IMR-90 (cell line): ENCODE data around the gene GYS1. TPM values are rescaled to one million over a fixed set of nuclear protein-coding genes. Genes with fewer than 3 reads are reported as not detected.

Source experiments
- ATAC-seq: fragments of 200-7000 bp; cut with Tn5 transposase; 2 replicates; pipeline ENCODE4 v1.9.1; 2020; ENCODE audit warnings: low read depth, mild to moderate bottlenecking, moderate library complexity
- BruUV-seq: library from RNA; stranded (reverse); fragments of 400-500 nt; replicated peaks from 2 replicates; lab custom pipeline; 2021; lab: Mats Ljungman, UMichigan
- CTCF ChIA-PET: fragments of 300-600 bp; formaldehyde crosslinking; extraction: SDS; loops from one replicate; lab custom pipeline; 2021; ENCODE audit warnings: antibody characterized with exemption; lab: Yijun Ruan, JAX
- POLR2A ChIA-PET: fragments of 300-600 bp; sonication (Branson Sonifier 250); formaldehyde crosslinking; loops from one replicate; lab custom pipeline; 2022; ENCODE audit warnings: antibody characterized with exemption; ENCODE audit not compliant: unreplicated experiment; lab: Charles Lee
- DNase-seq: peaks from one replicate; pipeline ENCODE4 v3.0.0; 2013
- H2AFZ ChIP-seq: replicated peaks from 2 replicates; pipeline ENCODE3; 2013; ENCODE audit warnings: low read length, mild to moderate bottlenecking; ENCODE audit not compliant: poor library complexity
- H2AK5ac ChIP-seq: 2 replicates; pipeline ENCODE4 v1.6.1; 2013; ENCODE audit warnings: low read depth, low read length, inconsistent platforms
- H2AK9ac ChIP-seq: replicated peaks from 2 replicates; pipeline ENCODE3; 2013; ENCODE audit warnings: mild to moderate bottlenecking, low read depth, low read length, moderate library complexity; ENCODE audit not compliant: poor library complexity
- H2BK120ac ChIP-seq: 2 replicates; pipeline ENCODE4 v1.6.1; 2013; ENCODE audit warnings: low read depth, low read length, inconsistent platforms
- H2BK15ac ChIP-seq: 3 replicates; pipeline ENCODE4 v1.6.1; 2013; ENCODE audit warnings: low read depth, low read length, inconsistent platforms
- H2BK20ac ChIP-seq: 2 replicates; pipeline ENCODE4 v1.6.1; 2013; ENCODE audit warnings: low read depth, mild to moderate bottlenecking, inconsistent platforms, low read length, moderate library complexity
- H2BK5ac ChIP-seq: 2 replicates; pipeline ENCODE4 v1.6.1; 2013; ENCODE audit warnings: mild to moderate bottlenecking, low read depth, low read length, inconsistent platforms; ENCODE audit not compliant: poor library complexity, severe bottlenecking
- H3K14ac ChIP-seq: replicated peaks from 2 replicates; pipeline ENCODE4 v1.6.1; 2013; ENCODE audit warnings: low read depth, low read length, inconsistent platforms
- H3K18ac ChIP-seq: 2 replicates; pipeline ENCODE4 v1.6.1; 2013; ENCODE audit warnings: low read depth, low read length, control low read depth
- H3K23ac ChIP-seq: 2 replicates; pipeline ENCODE4 v1.6.1; 2013; ENCODE audit warnings: low read depth, low read length, inconsistent platforms
- H3K27ac ChIP-seq: 2 replicates; pipeline ENCODE4 v1.5.1; 2013; ENCODE audit warnings: mild to moderate bottlenecking, control low read depth, low read length; ENCODE audit not compliant: insufficient read depth
- H3K27me3 ChIP-seq: 2 replicates; pipeline ENCODE4 v1.6.1; 2013; ENCODE audit warnings: low read length; ENCODE audit not compliant: control insufficient read depth, insufficient read depth
- H3K36me3 ChIP-seq: 2 replicates; pipeline ENCODE4 v1.6.1; 2013; ENCODE audit warnings: low read length, mixed read lengths; ENCODE audit not compliant: control insufficient read depth, insufficient read depth
- H3K4ac ChIP-seq: 2 replicates; pipeline ENCODE4 v1.6.1; 2013; ENCODE audit warnings: low read depth, low read length, inconsistent platforms
- H3K4me1 ChIP-seq: 2 replicates; pipeline ENCODE4 v1.6.1; 2013; ENCODE audit warnings: low read length, mixed read lengths; ENCODE audit not compliant: control insufficient read depth, insufficient read depth
- H3K4me2 ChIP-seq: 2 replicates; pipeline ENCODE4 v1.6.1; 2013; ENCODE audit warnings: low read depth, mild to moderate bottlenecking, control low read depth, low read length, moderate library complexity
- H3K4me3 ChIP-seq: 2 replicates; pipeline ENCODE4 v1.5.1; 2013; ENCODE audit warnings: low read depth, mild to moderate bottlenecking, control low read depth, low read length, moderate library complexity; ENCODE audit not compliant: insufficient read depth
- H3K56ac ChIP-seq: 2 replicates; pipeline ENCODE4 v1.6.1; 2013; ENCODE audit warnings: low read length, inconsistent platforms; ENCODE audit not compliant: insufficient read depth; ENCODE audit errors: extremely low read depth
- H3K79me1 ChIP-seq, 2 experiments: 2 replicates each; pipeline ENCODE4 v1.6.1; 2013; ENCODE audit warnings: low read length in 2 of 2, inconsistent platforms in 1 of 2, low read depth in 1 of 2
- H3K9ac ChIP-seq: 2 replicates; pipeline ENCODE4 v1.6.1; 2013; ENCODE audit warnings: low read depth, low read length, control low read depth
- H3K9me1 ChIP-seq: 2 replicates; pipeline ENCODE4 v1.6.1; 2013; ENCODE audit warnings: low read length, inconsistent platforms; ENCODE audit not compliant: insufficient read depth
- H3K9me3 ChIP-seq: 2 replicates; pipeline ENCODE4 v1.6.1; 2013; ENCODE audit warnings: low read length; ENCODE audit not compliant: control insufficient read depth, insufficient read depth
- H4K20me1 ChIP-seq: 2 replicates; pipeline ENCODE4 v1.6.1; 2013; ENCODE audit warnings: low read length, inconsistent platforms; ENCODE audit not compliant: insufficient read depth
- H4K5ac ChIP-seq: 2 replicates; pipeline ENCODE4 v1.6.1; 2013; ENCODE audit warnings: mild to moderate bottlenecking, low read depth, low read length, control low read depth
- H4K8ac ChIP-seq, 2 experiments: 2 replicates each; pipeline ENCODE4 v1.6.1; 2013; ENCODE audit warnings: low read depth in 2 of 2, low read length in 2 of 2, control low read depth in 1 of 2, inconsistent platforms in 1 of 2
- H4K91ac ChIP-seq: 2 replicates; pipeline ENCODE4 v1.6.1; 2013; ENCODE audit warnings: low read depth, low read length, inconsistent platforms; ENCODE audit not compliant: insufficient read depth
- ELK1 ChIP-seq: fragments of 150-350 bp; IDR thresholded peaks from 2 replicates; pipeline ENCODE4 v1.6.1; 2016; ENCODE audit warnings: low read depth, mild to moderate bottlenecking, low read length, moderate library complexity, borderline replicate concordance
- MAZ ChIP-seq: IDR thresholded peaks from 2 replicates; pipeline ENCODE4 v1.6.1; 2012; ENCODE audit warnings: low read depth, mild to moderate bottlenecking, low read length, improper control_type of control experiment, moderate library complexity, borderline replicate concordance
- POLR2A ChIP-seq: IDR thresholded peaks from 2 replicates; pipeline ENCODE4 v1.6.1; 2012; ENCODE audit warnings: mild to moderate bottlenecking, low read depth, low read length
- SMC3 ChIP-seq: fragments of 150-350 bp; IDR thresholded peaks from 2 replicates; pipeline ENCODE4 v1.6.1; 2016; ENCODE audit warnings: low read depth, mild to moderate bottlenecking, antibody characterized with exemption, low read length, moderate library complexity
- WGBS, 2 experiments: methylation state at CpG; one replicate each; pipeline versions ENCODE4 v1.1.5 to v1.1.7; 2013; ENCODE audit warnings: missing lambda C conversion rate in 2 of 2; ENCODE audit not compliant: insufficient read length in 1 of 2; ENCODE audit errors: extremely low coverage in 2 of 2; 5-methylcytosine and 5-hydroxymethylcytosine counted together
- dilution Hi-C: fragments of 300-500 bp; cut with HindIII; formaldehyde crosslinking; loops from one replicate; pipeline ENCODE4 v1.14.3; 2018; ENCODE audit warnings: low sequenced_read_pairs; ENCODE audit not compliant: unreplicated experiment
- in situ Hi-C: fragments of 300-500 bp; cut with MboI; formaldehyde crosslinking; loops from 3 replicates; pipeline ENCODE4 v1.14.3; 2019; ENCODE audit warnings: low sequenced_read_pairs, inconsistent platforms, mixed read lengths
- intact Hi-C: fragments of 100-400 bp; cut with micrococcal nuclease; formaldehyde crosslinking; loops from 2 replicates; pipeline ENCODE4 v1.10.0; 2022
- polyA plus RNA-seq, 3 experiments: library from polyadenylated mRNA; depleted of rRNA; stranded (reverse); fragments of >200 nt; gene quantifications; 2 replicates each; pipeline ENCODE4 v1.2.3, GENCODE V29; 2012; ENCODE audit warnings: low replicate concordance in 1 of 3
- total RNA-seq: library from RNA; depleted of rRNA; stranded (reverse); fragments of >200 nt; gene quantifications from 2 replicates; pipeline ENCODE4 v1.2.3, GENCODE V29; 2012

GYS1 gene
- total and polyA plus RNA-seq, 2 of the 4 experiments (the other 2 are of a cell fraction) = 38.7 to 72.2 TPM

GRCh38 chr19:49017666-49018351 lies 24.7 kb upstream of the GYS1 start (continued):
- peak; percentile 65; the same call in 1 of the 2 replicates for TF ChIP-seq MAZ

- H2BK5ac ChIP-seq = no peak within 1 kb of the TSS
- no peak within 1 kb of the TSS for H3K9ac ChIP-seq
- peak within 1 kb of the TSS; percentile 60 for H2AK9ac ChIP-seq
- peak within 1 kb of the TSS; percentile 78 for H2AFZ ChIP-seq
- DNase-seq = no peak
- ATAC-seq = no peak
- no peak within 1 kb of the TSS for H3K27ac ChIP-seq
- H3K14ac ChIP-seq = no peak within 1 kb of the TSS
- H4K20me1 ChIP-seq = no peaks in the 10 kb centered on the region; the same call in 1 of the 2 replicates
- TF ChIP-seq ELK1 = no peak
- TF ChIP-seq POLR2A = no peak
- no peak for TF ChIP-seq SMC3
- peaks cover 2% of the 10 kb centered on the region; the same call in 1 of the 2 replicates for H3K27me3 ChIP-seq
- H3K4me3 ChIP-seq = peak within 1 kb of the TSS; percentile 32
- no peaks in the 10 kb centered on the region for H3K9me3 ChIP-seq
- in situ Hi-C loops = no loop called here
- no peak within 1 kb of the TSS for H4K5ac ChIP-seq
- no TSS peak for BruUV-seq
- H3K79me1 ChIP-seq = peaks cover 0 to 3% of the 10 kb centered on the region in 2 experiments; a peak in 1 of 4 replicates
- no peak within 1 kb of the TSS; the same call in 1 of the 2 replicates for H3K56ac ChIP-seq
- CTCF ChIA-PET = interaction anchor here (1.2 to 1.5 kb wide), 2 partner anchors 24 to 39 kb away, joined by 4 to 5 read pairs; partner anchors contain the start of genes GYS1 and RUVBL2
- no peak within 1 kb of the TSS for H2AK5ac ChIP-seq
- H3K4me1 ChIP-seq = peaks cover 5% of the 10 kb centered on the region; the same call in 1 of the 2 replicates
- POLR2A ChIA-PET = no interaction called here
- intact Hi-C loops = no loop called here
- no peak within 1 kb of the TSS for H4K91ac ChIP-seq
- peak within 1 kb of the TSS in 1 of 2 experiments; percentile 67; a peak in 1 of 4 replicates for H4K8ac ChIP-seq
- no peak within 1 kb of the TSS for H2BK20ac ChIP-seq
- H3K4ac ChIP-seq = no peak within 1 kb of the TSS
- peak within 1 kb of the TSS; percentile 93 for H3K4me2 ChIP-seq
- 0 out of 2 replicates have a peak, but pooled peaks cover 3% of the 10 kb centered on the region for H3K9me1 ChIP-seq
- no peak within 1 kb of the TSS for H3K23ac ChIP-seq
- dilution Hi-C loops = no loop called here
- H3K36me3 ChIP-seq = peaks cover 31% of the 10 kb centered on the region
- H2BK15ac ChIP-seq = no peak within 1 kb of the TSS
- H3K18ac ChIP-seq = no peak within 1 kb of the TSS
- WGBS, 2 experiments = 80% methylated on average over 2 of the region's 17 CpGs; no CpG with 5 or more reads in 1 of the 2 experiments
- H2BK120ac ChIP-seq = no peak within 1 kb of the TSS
Observed at GRCh38 chr19:49017041-49017665, 24.0 kb upstream of the GYS1 start, which contains the start of gene LHB. LHB (minus strand) TSS chr19:49017091; CDS start chr19:49017081, 10 bp downstream.
